Activated CD4-positive, alpha-beta T cell treated with anti-CD3 and anti-CD28 coated beads, Interleukin-2, amount 50 U/mL, for 48 hours (primary cell): ENCODE measurements around the gene FBXO45.
"Not testable (repeated sequence)": the region's sequence is repeated elsewhere in the genome, so short reads cannot be mapped to it uniquely, and the experiment has no call there.

Source experiments
- DNase-seq, 2 experiments: peaks; one replicate each; pipeline ENCODE4 v3.0.0-alpha.2; 2020

FBXO45 gene

DNA sequence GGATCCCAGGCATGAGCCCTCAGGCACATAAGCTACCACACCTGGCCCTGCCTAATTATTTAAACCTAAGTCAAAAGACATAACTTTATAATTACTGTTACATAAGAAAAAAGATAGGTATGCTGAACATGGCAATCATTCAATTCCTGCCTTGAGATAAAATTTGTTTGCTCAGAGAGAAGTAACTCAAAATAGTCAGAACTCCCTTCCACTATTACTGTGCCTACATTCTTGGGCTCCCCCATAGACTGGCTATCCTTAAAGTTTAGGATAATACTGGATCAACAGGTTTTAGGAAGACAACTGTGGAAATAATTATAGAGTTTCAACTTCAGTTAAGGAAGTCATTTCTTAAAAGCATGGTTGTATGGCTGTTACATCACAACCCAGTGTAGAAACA lies 10.0 kb upstream of the FBXO45 start:
- no peak for DNase-seq

DNA sequence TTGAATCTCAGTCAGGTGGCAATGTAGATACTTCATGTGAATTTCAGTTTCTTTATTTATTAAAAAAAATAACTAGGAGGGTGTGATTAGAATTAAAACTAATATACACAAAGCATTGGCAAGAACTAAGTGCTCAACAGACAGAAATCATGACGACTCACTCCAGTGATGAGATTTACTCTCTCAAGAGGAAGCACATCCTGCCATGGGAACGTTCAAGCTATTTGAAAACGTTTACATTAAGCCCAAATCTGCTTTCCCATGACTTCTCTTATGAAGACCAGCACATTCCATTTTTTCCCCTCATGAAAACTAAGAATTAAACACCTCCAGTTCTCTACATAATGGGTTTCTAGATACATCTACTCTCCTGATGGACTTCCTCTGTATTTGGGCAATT lies 8.6 kb upstream of the FBXO45 start:
- DNase-seq, result no peak

DNA sequence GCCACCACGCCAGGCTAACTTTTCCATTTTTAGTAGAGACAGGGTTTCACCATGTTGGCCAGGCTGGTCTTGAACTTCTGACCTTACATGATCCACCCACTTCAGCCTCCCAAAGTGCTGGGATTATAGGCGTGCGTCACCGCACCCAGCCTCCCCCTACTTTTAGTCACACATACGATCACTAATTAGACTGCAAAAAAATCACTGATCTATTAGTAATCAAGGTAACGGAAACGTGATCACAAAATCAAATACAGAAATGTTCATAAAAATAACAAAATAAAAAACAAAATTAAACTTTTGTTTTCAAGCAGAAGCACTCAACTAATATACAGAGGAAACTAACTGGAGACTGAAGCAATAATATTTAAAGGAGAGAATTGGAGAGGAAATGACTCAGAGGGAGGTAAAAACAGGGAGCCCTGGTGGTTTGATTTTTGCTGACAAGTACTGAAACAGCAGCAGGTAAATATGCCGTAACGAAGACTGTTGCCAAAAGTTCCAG lies 4.7 kb upstream of the FBXO45 start:
- DNase-seq, result peak; percentile 40 to 47

DNA sequence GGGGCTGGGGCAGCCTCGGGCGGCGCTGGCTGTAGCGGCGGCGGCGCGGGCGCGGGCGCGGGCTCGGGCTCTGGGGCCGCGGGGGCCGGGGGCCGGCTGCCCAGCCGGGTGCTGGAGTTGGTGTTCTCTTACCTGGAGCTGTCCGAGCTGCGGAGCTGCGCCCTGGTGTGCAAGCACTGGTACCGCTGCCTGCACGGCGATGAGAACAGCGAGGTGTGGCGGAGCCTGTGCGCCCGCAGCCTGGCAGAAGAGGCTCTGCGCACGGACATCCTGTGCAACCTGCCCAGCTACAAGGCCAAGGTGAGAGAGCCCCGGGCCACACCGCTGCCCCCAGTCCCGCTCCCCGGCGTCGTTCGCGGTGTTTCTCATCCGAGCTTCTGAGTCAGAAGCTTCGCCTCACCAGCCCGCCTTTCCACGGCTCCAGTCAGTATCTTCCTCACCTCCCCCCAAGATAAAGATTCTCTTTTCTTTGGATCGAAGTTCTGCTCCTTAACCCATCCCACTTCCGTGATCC lies 600 bp downstream of the FBXO45 start:
- peak; percentile 53 to 57 for DNase-seq

DNA sequence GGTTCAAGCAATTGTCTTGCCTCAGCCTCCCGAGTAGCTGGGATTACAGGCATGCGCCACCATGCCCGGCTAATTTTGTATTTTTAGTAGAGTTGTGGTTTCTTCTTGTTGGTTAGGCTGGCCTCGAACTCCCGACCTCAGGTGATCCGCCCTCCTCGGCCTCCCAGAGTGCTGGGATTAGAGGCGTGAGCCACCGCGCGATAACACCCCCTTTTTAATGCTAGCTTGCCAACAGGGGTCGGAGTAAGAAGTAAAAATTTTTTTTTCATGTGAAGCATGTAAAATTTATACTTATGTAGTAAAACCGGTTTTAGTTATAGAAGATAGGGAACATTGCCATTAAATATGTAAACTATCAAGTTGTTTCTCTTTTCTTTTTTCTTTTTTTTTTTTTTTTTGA lies 1.9 kb downstream of the FBXO45 start:
- DNase-seq, result not testable (repeated sequence)

DNA sequence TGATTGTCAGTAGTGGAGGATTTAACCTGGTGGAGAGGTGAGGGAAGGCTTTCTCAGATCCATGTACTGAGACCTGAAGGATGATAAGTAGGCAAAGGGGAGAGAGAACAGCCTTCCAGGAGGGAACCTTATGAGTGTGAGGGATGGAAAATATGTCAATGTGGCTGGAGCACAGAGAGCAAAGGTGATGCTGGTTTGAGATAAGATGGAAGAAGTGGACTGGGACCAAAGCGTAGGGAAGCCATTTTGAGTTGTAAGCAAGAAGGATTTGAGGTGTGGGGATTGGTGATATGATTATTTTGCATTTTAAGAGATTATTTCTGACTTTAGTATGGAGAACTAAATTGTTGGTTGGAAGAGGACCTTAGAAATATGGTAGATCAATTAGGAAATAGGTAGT lies 3.9 kb downstream of the FBXO45 start:
- no peak for DNase-seq

DNA sequence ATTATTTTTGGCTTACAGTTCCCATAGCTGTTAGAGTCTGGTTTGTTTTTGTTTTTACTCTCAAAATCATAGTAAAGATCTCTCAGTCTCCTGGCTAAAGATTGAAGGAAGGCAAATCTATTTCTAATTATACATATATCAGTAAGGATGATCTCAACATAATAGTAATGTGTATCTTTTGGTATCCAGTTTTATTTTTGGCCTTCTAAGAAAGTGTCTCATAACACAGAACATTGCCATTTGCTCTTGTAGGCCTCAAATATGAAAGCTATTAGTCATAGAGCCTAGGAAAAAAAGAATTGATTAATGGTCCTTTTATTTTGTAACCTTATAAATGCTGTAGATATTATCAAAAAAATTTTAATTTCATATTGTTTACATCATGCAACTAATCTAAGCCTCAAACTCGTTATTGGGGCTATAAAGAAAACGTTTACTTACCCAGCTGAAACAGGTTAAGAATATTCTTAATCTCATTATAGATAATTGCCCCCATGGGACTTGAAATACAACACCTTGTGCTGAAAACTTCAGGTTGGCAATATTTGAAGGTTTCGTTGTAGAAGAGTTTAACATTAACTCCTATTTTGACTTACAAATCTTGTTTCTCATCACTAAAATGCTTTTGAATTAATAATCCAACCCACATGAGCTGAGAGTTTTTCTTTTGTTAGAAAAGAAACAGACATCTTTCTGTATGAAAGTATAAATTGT lies 16.7 kb downstream of the FBXO45 start:
- no peak for DNase-seq

DNA sequence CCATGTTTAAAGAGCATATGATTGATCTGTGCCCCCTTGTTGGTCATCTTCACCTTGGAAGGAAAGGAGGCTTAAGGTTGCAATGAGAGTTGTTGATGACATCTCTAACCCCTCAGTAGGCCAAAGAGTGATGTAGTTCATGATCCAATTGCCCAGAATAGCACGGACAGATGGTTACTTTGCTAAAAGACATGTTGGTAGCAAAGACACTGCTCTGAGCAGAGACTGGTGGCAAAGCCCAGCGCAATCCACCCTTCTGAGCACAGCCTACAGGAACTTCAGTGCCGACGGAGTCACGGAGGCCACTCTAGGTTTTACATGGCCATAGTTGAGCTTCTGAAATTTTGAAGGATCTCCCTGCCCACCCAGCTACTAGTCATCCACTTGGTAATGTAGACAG lies 21.8 kb downstream of the FBXO45 start:
- DNase-seq, result no peak

DNA sequence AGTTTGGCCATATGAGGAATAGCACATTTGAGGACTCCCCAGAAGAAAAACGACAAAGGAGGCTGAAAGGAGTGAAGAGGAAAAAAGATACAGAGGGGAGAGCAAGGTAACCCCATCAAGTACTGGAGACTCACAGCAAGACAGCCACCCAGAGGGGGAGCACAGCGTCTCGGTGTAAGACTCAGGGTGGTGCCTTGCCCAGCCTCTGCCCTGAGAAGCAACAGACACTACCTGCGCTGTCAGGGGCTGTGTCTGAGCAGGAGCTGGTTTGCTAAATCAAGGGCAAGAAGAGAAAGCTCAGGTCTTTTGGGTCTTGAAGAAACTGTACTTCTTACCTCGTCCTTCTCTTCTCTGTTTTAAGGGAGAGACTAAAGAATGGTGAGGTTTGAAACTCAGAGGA lies 27.9 kb downstream of the FBXO45 start:
- no peak for DNase-seq

DNA sequence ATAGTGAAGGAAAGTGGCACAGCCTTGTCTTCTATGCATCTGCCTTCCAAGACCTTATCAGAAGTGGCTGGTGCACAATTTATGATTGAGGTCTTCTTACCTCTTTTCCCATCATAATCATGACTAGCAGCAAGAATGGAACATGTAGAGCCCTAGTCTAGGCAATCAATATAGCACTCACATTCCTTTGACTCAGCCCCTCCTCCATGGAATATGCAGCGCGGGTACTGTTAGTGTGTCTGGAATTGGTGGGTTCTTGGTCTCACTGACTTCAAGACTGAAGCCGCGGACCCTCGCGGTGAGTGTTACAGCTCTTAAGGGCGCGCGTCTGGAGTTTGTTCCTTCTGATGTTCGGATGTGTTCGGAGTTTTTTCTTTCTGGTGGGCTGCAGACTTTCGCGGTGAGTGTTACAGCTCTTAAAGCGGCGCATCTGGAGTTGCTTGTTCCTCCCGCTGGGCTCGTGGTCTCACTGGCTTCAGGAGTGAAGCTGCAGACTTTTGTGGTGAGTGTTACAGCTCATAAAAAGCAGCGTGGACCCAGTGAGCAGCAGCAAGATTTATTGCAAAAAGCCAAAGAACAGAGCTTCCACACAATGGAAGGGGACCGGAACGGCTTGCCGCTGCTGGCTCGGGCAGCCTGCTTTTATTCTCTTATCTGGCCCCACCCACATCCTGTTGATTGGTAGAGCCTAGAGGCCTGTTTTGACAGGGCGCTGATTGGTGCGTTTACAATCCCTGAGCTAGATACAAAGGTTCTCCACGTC lies 29.7 kb downstream of the FBXO45 start:
- peak; percentile 35 to 54 for DNase-seq

DNA sequence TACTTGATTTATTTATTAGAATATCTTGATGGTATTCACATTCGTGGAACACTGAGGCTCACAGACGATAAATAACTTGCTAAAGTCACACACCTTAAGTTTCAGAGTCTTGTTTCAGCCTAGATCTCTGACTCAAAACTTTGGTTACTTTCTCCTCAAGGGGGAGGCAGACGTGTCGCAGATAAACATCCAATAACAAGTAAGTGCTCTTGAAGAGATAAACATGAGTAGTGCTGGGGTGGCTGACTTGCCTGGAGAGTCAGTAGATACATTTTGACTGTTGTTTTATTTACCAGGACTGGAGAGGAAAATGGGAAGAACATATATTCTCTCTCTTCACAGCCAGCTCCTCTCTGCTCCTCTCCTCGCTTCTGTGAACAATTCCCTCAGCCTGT lies 31.3 kb downstream of the FBXO45 start:
- DNase-seq, result no peak

DNA sequence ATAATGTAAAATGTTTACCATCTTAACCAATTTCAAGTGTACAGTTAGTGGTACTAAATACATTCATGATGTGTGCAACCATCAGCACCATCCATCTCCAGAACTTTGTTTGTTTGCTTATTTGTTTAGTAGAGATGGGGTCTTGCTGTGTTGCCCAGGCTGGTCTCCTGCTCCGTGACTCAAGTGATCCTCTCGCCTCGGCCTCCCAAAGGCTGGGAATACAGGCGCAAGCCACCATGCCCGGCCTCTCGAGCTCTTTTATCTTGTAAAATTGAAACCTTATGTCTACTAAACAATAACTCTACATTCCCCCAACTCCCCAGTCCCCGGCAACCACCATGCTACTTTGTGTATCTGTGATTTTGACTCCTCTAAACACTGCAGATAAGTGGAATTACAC lies 31.9 kb downstream of the FBXO45 start:
- DNase-seq, result no peak

DNA sequence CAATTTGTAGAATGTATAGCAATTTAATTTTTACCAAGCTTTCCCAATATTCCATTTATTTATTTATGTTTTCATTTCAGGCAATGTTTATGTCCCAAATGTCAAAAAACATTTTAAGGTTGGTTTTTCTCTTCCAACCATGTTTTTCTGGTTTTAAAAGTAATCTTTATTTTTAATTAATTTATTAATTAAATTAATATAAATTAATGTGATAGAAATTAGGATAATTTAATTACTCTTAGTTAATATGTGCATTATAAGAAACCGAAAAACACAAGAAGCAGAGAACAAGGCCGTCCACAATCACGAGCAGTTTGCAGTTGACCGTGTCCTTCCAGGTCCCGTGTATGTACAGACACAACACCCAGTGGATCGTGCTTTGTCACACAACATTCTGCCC lies 34.2 kb downstream of the FBXO45 start:
- no peak for DNase-seq

DNA sequence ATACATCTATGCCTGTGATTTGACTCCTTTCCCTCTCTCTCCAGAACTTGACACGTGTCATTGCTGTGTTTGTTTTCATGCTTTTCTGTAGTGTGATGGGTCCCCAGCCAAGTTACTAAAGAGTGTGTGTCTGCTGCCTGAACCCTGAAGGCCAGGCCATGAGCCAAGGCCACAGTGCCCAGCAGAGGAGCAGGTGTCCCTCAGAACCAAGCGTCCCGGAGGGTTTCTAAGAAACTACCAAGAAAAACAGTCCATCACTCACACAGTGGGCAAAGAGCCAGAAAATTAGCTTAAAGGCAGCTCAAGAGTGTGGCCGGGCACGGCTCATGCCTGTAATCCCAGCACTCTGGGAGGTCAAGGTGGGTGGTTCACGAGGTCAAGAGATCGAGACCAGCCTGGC lies 35.2 kb downstream of the FBXO45 start:
- DNase-seq, result no peak

DNA sequence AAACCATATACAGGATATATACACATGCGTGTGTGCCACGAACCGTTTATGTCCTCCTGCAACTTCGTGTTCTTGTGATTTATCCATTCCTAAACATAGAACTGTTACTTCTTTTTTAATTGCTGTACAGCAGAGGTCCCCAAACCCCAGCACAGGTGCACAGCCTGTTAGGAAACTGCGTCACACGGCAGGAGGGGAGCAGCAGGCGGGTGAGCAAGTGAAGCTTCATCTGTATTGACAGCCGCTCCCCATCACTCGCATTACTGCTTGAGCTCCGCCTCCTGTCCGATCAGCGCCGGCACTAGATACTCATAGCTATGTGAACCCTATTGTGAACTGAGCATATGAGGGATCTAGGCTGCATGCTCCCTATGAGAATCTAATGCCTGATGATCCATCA lies 36.1 kb downstream of the FBXO45 start:
- DNase-seq, result peak; percentile 40 to 50

DNA sequence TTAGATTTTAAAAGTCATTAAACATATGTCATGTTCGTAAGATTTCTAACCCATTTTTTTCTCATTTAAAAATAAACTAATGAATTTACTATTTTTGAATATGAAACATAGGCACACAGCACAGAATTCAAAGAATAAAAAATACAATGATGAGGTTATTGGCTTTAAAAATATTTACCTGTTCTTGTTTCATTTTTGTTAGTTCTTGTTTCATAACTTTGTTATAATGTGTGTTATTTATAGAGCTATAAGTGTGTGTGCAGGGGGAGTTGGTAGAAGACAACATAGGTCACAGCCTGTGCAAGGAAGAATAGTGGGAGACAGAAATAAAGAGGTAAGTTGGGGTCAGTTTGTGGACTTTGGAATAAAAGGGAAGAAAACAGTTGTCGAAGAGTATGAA lies 40.2 kb downstream of the FBXO45 start:
- DNase-seq, result no peak

DNA sequence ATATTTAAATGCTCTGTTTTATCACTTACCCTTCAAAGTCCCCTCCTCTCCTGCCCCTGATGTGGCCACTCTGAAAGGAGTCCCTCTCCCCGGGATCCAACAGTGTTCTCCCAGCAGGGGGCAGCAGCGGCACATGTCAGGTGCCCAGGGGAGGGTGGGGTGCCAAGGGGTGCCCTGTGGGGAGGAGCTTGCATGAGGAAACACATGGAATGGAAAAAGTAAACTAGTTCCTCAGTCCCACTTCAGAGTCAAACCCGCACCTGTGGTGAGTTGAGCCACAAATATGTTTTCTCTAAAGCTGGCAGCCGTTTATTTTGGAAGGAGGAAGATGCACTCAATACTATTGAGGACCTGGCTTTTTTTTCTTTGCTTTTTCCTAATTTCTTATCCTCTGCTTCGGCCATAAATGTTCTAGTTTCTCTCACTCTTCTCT lies 40.9 kb downstream of the FBXO45 start:
- peak; percentile 98 for DNase-seq

DNA sequence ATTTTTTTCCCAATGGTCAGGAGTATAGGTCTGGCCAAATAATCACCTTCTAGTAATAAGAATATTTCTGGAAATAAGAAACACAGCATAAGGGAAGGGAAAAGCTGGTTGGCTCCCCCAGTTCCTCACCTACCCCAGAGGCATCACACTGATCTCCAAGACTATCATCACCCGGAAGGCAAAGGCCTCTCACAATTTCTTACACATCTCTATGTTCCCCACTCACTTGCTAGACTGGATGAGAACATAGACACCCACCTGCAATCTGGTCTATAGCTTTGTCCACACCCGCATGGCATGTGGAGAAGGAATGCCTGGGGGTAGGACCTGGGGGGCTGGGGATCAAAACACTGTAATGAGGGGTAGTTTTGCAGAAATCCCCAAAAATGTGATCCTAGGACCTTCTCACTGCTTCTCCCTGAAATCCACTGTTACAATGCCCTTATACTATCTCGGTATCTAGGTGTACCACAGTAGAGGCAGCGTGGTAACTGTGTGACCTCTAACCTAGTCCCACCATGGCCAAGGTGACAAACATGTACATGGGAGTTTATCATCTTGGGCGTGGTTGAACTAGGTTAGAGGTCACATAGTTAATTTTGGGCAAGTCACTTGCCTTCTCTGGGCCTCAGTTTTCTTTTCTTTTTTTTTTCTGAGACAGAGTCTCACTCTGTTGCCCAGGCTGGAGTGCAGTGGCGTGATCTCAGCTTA lies 41.5 kb downstream of the FBXO45 start:
- DNase-seq, result no peak

DNA sequence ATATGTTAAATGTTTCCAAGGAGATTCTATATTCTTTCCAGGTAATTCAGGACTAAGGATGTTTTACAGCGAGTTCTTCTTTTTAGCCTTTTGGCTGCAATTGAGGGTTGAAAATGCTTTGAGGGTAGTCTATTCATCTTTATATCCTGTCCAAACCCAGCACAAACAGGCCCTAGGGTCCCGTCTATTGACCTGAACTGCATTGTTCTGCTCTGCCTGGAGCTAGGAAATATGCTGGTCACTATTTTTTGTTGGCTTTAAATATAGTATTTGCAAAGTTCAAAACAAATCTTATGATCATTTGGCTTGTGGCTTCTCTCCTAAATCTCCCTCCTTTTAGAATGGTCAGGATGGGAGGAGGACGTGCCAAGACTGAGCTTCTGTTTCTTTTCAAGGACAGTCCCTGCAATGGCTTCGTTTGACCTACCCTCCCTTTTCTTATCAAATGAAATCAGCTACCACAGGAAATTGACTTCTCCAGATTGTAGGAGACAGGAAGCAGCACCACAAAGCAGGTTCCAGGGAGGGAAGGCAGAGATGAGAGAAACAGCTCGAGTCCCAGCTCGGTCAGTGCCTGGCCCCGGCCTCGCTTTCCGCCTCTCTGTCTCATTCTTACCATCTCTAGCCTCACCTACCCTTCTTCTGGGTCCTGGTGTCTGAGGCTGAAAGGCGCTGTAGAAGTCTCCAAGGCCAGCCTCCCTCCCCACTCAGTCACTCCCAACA lies 43.5 kb downstream of the FBXO45 start:
- peak in 1 of 2 experiments; percentile 34 for DNase-seq

DNA sequence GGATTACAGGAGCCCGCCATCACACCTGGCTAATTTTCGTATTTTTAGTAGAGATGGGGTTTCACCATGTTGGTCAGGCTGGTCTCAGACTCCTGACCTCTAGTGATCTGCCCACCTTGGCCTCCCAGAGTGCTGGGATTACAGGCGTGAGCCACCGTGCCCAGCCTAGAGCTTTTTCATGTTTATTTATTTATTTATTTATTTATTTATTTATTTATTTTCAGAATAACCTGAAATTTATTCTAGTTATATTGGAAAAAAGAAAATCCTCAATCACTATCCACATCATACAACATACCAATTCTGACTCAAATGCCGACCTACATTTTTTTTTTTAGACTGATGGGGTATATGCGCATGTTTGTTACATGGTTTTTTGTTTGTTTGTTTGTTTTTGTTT lies 46.8 kb downstream of the FBXO45 start:
- DNase-seq, result not testable (repeated sequence)

DNA sequence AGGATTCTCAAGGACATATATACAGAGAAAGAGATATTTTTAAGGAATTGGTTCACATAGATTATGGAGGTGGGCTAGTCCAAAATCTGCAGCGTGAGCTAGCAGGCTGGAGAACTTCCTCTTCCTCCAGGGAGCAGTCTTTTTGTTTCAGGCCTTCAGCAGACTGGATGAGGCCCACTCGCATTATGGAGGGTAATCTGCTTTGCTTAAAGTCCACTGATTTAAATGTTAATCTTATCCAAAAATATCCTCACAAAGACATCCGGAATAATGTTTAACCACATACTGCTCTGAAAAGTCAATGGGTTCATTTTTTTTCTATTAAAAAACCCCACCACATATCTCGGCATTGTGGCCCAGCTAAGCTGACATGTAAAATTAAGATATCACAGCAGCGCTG lies 48.8 kb downstream of the FBXO45 start:
- no peak for DNase-seq

DNA sequence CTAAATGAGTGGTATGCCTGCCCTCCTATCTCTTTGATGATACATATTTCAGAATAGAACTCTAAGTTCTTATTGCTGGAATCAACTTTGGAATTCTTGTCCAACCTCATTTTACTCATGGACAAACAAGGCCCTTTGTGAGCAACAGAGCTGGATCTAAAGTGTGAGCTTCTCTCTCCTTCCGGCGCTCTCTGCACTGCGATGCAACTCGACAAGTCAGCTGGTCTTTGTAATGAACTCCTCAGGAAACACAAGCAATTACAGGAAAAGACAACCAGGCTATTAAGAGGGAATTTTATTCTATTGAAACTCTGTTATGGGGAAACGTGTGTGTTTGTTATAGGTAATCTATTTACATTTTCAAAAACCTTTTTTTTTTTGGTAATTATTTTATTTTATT lies 50.8 kb downstream of the FBXO45 start:
- DNase-seq, result no peak

DNA sequence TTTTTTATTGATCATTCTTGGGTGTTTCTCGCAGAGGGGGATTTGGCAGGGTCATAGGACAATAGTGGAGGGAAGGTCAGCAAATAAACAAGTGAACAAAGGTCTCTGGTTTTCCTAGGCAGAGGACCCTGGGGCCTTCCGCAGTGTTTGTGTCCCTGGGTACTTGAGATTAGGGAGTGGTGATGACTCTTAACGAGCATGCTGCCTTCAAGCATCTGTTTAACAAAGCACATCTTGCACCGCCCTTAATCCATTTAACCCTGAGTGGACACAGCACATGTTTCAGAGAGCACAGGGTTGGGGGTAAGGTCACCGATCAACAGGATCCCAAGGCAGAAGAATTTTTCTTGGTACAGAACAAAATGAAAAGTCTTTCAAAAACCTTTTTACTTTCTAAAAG lies 51.2 kb downstream of the FBXO45 start:
- not testable (repeated sequence) for DNase-seq
